ENCODE results near the gene LMO1.

Gene LMO1

DNA sequence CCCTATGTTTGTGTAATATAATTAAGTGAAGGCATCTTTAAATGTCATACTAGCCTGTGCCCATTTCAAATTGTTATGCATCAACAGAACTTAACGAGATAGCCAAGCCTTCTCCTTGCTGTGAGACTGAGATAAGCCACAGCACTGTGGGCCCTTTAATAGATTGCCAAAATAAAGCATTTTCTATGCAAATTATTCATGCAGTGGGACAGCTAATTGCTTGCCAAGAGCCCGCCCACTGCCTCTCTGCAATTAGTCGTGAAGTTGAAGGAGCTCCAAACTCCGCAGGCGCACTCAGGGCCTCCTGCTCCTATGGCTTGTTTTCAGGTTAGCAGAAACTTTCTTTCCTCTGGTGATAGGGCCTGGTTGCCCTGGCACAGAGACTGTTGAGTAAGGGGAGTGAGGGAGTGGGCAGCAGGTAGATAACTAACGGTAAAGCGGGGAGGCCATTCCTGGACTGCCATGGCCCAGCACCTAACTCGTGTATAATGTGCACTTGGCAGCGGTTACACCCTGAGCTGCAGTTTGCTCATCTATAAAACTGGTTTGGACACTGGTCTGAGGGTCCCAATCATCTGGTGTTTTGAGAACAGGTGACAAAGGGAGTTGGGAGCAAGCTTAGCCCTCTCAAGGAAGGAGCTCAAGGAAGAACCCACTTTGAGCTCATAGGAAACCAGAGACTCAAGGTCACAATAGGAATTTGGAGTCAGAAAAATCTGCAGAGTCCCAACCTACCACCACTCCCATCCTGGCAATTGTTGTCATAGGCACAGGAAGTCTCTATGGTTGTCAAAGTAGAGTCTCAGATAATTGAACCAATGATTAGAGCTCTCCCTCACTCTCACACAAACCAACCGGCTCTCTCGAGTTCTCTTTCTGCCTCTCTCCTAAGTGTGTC, 60.9 kb downstream of the LMO1 start:
- TF ChIP-seq ZNF8 (CRISPR knock-in tag; IDR thresholded peaks at IDR 0.05), result no peak
- no peak for TF ChIP-seq ZNF70 (CRISPR knock-in tag; IDR thresholded peaks at IDR 0.05)
- no peak for TF ChIP-seq POU6F1 (CRISPR knock-in tag; IDR thresholded peaks at IDR 0.05; ENCODE audit: borderline replicate concordance, low read depth)
- TF ChIP-seq ARNTL (CRISPR knock-in tag; IDR thresholded peaks at IDR 0.05; ENCODE audit: borderline replicate concordance, low read depth), result no peak
- no peak for ATAC-seq

DNA sequence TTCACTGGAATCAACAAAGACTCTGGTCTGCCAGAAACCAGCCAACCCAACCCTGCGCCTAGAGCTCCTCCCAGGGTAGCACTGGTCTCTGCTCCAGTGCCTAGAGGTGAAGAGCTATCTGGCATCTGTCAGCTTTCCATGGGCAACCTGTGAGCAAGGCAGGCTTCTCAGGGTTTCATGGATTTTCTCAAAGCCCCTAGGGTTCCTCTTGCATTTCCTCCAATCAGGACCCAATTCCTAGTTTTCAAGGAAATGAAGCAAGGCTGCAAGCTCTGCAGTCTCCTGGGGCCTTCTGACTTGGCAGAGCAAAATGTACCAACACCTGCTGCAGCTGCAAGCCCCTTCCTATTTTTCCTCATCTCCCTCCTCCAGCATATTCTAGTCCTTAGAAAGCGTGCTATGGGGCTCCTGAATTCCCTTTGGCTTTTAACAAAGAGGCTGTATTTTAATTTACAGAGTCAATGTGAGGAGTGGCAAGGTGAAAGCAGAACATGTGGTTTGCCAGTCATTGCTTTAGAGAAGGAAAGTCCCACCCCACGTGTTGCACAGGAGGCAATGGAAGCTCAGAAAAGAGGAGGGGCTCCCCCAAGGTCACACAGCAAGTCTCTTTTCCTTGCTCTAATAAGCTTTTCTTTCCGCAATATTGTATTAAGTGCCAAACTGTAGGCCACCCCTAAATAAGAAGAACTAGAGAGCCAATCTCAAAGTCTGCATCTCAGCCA, 61.9 kb downstream of the LMO1 start:
- no peak for ATAC-seq
- TF ChIP-seq, protein P1, sequence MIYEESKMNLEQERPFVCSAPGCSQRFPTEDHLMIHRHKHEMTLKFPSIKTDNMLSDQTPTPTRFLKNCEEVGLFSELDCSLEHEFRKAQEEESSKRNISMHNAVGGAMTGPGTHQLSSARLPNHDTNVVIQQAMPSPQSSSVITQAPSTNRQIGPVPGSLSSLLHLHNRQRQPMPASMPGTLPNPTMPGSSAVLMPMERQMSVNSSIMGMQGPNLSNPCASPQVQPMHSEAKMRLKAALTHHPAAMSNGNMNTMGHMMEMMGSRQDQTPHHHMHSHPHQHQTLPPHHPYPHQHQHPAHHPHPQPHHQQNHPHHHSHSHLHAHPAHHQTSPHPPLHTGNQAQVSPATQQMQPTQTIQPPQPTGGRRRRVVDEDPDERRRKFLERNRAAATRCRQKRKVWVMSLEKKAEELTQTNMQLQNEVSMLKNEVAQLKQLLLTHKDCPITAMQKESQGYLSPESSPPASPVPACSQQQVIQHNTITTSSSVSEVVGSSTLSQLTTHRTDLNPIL (CRISPR knock-in tag; IDR thresholded peaks at IDR 0.05; ENCODE audit: low read depth), result no peak
- TF ChIP-seq PATZ1 (CRISPR knock-in tag; IDR thresholded peaks at IDR 0.05; ENCODE audit: borderline replicate concordance) (no peak), ISL1 (CRISPR knock-in tag; IDR thresholded peaks at IDR 0.05) (no peak), ZC3H10 (CRISPR knock-in tag; IDR thresholded peaks at IDR 0.05) (no peak), BACH2 (CRISPR knock-in tag; IDR thresholded peaks at IDR 0.05; ENCODE audit: borderline replicate concordance) (no peak), ZFP30 (CRISPR knock-in tag; IDR thresholded peaks at IDR 0.05) (no peak), SNAI2 (CRISPR knock-in tag; IDR thresholded peaks at IDR 0.05) (no peak), ZNF8 (CRISPR knock-in tag; IDR thresholded peaks at IDR 0.05) (no peak), TCF4 (CRISPR knock-in tag; IDR thresholded peaks at IDR 0.05; ENCODE audit: borderline replicate concordance) (no peak)

DNA sequence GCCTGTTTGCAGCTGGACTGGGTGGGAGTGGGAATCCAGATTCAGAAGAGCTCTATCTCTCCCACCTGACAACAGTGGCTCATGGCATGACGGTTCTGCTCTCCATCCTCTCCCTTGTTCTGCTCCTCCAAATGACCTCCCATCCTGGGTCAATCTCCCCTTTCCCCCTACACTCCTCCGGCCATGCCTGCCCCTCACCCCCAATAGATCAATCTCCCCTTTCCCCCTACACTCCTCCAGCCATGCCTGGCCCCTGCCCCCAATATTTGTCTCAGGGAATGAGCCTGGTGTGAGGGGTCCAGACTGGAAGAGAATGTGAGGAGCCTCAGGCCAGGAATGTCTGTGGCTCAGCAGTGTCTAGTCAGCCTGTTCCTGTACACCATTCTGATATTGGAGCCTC, 64.0 kb downstream of the LMO1 start:
- TF ChIP-seq ZC3H10 (CRISPR knock-in tag; IDR thresholded peaks at IDR 0.05) (no peak), ZNF565 (CRISPR knock-in tag; conservative IDR thresholded peaks at IDR 0.05; ENCODE audit: low read depth) (no peak), PPARA (CRISPR knock-in tag; IDR thresholded peaks at IDR 0.05; ENCODE audit: borderline replicate concordance) (no peak), ESRRG (CRISPR knock-in tag; IDR thresholded peaks at IDR 0.05) (no peak), ZFP30 (CRISPR knock-in tag; IDR thresholded peaks at IDR 0.05) (no peak), OSR1 (CRISPR knock-in tag; IDR thresholded peaks at IDR 0.05) (no peak), POU6F1 (CRISPR knock-in tag; IDR thresholded peaks at IDR 0.05; ENCODE audit: borderline replicate concordance, low read depth) (no peak), ISL1 (CRISPR knock-in tag; IDR thresholded peaks at IDR 0.05) (no peak), ZNF70 (CRISPR knock-in tag; IDR thresholded peaks at IDR 0.05) (no peak)
- no peak for ATAC-seq

DNA sequence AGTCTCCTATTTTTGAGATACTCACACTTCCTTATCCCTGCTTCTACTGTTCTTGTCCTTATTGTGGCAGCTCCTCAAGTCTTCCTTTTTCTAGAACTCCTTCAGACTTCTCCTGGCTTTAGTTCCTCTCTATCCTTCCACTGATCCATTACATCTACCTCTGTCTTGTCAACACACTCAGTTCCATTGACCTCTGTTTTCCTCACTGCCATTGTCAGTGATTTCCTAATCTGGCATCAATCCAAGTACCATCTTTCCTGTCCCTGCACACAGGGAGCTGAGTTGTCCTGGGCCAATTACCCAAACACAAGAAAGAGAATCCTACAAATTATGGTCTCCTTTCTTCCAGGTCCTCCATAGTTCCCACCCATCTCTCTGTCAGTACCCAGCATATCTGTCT, 66.9 kb downstream of the LMO1 start:
- ATAC-seq, result no peak
- TF ChIP-seq SNAI2 (CRISPR knock-in tag; IDR thresholded peaks at IDR 0.05) (no peak), CSDC2 (CRISPR knock-in tag; IDR thresholded peaks at IDR 0.05) (no peak), TCF4 (CRISPR knock-in tag; IDR thresholded peaks at IDR 0.05; ENCODE audit: borderline replicate concordance) (no peak), ZFP30 (CRISPR knock-in tag; IDR thresholded peaks at IDR 0.05) (no peak)

- no peak for ATAC-seq
- TF ChIP-seq ZC3H10 (CRISPR knock-in tag; IDR thresholded peaks at IDR 0.05), result no peak
- TF ChIP-seq, protein P2, sequence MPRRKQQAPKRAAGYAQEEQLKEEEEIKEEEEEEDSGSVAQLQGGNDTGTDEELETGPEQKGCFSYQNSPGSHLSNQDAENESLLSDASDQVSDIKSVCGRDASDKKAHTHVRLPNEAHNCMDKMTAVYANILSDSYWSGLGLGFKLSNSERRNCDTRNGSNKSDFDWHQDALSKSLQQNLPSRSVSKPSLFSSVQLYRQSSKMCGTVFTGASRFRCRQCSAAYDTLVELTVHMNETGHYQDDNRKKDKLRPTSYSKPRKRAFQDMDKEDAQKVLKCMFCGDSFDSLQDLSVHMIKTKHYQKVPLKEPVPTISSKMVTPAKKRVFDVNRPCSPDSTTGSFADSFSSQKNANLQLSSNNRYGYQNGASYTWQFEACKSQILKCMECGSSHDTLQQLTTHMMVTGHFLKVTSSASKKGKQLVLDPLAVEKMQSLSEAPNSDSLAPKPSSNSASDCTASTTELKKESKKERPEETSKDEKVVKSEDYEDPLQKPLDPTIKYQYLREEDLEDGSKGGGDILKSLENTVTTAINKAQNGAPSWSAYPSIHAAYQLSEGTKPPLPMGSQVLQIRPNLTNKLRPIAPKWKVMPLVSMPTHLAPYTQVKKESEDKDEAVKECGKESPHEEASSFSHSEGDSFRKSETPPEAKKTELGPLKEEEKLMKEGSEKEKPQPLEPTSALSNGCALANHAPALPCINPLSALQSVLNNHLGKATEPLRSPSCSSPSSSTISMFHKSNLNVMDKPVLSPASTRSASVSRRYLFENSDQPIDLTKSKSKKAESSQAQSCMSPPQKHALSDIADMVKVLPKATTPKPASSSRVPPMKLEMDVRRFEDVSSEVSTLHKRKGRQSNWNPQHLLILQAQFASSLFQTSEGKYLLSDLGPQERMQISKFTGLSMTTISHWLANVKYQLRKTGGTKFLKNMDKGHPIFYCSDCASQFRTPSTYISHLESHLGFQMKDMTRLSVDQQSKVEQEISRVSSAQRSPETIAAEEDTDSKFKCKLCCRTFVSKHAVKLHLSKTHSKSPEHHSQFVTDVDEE (CRISPR knock-in tag; IDR thresholded peaks at IDR 0.05), result no peak
- no peak for TF ChIP-seq ISL1 (CRISPR knock-in tag; IDR thresholded peaks at IDR 0.05)
- no peak for TF ChIP-seq GLIS3 (CRISPR knock-in tag; IDR thresholded peaks at IDR 0.05)
- no peak for TF ChIP-seq TCF4 (CRISPR knock-in tag; IDR thresholded peaks at IDR 0.05; ENCODE audit: borderline replicate concordance)
- TF ChIP-seq OSR1 (CRISPR knock-in tag; IDR thresholded peaks at IDR 0.05), result no peak
- no peak for TF ChIP-seq BACH2 (CRISPR knock-in tag; IDR thresholded peaks at IDR 0.05; ENCODE audit: borderline replicate concordance)
- no peak for TF ChIP-seq ZNF8 (CRISPR knock-in tag; IDR thresholded peaks at IDR 0.05)
- TF ChIP-seq ESRRG (CRISPR knock-in tag; IDR thresholded peaks at IDR 0.05), result no peak
- no peak for TF ChIP-seq PATZ1 (CRISPR knock-in tag; IDR thresholded peaks at IDR 0.05; ENCODE audit: borderline replicate concordance)
These were observed 68.7 kb downstream of the LMO1 start for GRCh38 chr11:8194956-8195355.

Data from SK-N-SH treated with all-trans-retinoic acid at 6 μM for 48 hours (cell line).